CD14-positive monocyte (primary cell): ENCODE data around the gene SSNA1. TPM values are rescaled to one million over a fixed set of nuclear protein-coding genes. Genes with fewer than 3 reads are reported as not detected.

ENCODE experiments used
- DNase-seq, 3 donors: peaks; one replicate each; pipeline ENCODE4 v3.0.0-alpha.2; 2011 to 2022
- H2AFZ ChIP-seq: 2 replicates; pipeline ENCODE4 v1.6.0; 2012; ENCODE audit warnings: mild to moderate bottlenecking, low read depth, low read length, inconsistent platforms; ENCODE audit not compliant: insufficient read depth, poor library complexity, severe bottlenecking
- H3K27ac ChIP-seq, 2 donors: 1 replicate in 1 of 2; 2 replicates in 1 of 2; pipeline ENCODE4 v1.5.1; 2012 to 2013; ENCODE audit warnings: low read length in 2 of 2, control low read depth in 1 of 2, inconsistent platforms in 1 of 2, low read depth in 1 of 2, mild to moderate bottlenecking in 1 of 2
- H3K27me3 ChIP-seq, 2 donors: one replicate each; pipeline versions ENCODE4 v1.6.0 to v1.6.1; 2011 to 2013; ENCODE audit warnings: low read length in 2 of 2; ENCODE audit not compliant: control insufficient read depth in 2 of 2, insufficient read depth in 2 of 2
- H3K36me3 ChIP-seq, 2 donors: replicated peaks in 1 of 2; 1 replicate in 1 of 2; 2 replicates in 1 of 2; pipeline versions ENCODE4 v1.5.1 to v1.6.1; 2012 to 2013; ENCODE audit warnings: low read length in 2 of 2, control low read depth in 1 of 2, inconsistent platforms in 1 of 2, mild to moderate bottlenecking in 1 of 2; ENCODE audit not compliant: insufficient read depth in 2 of 2, control insufficient read depth in 1 of 2
- H3K4me1 ChIP-seq, 2 donors: 1 replicate in 1 of 2; 2 replicates in 1 of 2; pipeline versions ENCODE4 v1.5.1 to v1.6.1; 2012 to 2013; ENCODE audit warnings: low read length in 2 of 2, control low read depth in 1 of 2, inconsistent platforms in 1 of 2, mild to moderate bottlenecking in 1 of 2, moderate library complexity in 1 of 2; ENCODE audit not compliant: insufficient read depth in 2 of 2, control insufficient read depth in 1 of 2
- H3K4me2 ChIP-seq: replicated peaks from 2 replicates; pipeline ENCODE3; 2012; ENCODE audit warnings: low read length, moderate library complexity, mild to moderate bottlenecking; ENCODE audit not compliant: poor library complexity, severe bottlenecking; ENCODE audit errors: extremely low read depth
- H3K4me3 ChIP-seq, 3 experiments: fragments of 200-600 bp in 1 of 3; sonication (generic) in 1 of 3; replicated peaks in 1 of 3; 1 replicate in 2 of 3; 2 replicates in 1 of 3; pipeline ENCODE4 v1.5.1; 2011 to 2013; ENCODE audit warnings: low read length in 3 of 3, mild to moderate bottlenecking in 3 of 3, control low read depth in 2 of 3, low read depth in 2 of 3, inconsistent platforms in 1 of 3, moderate library complexity in 1 of 3
- H3K79me2 ChIP-seq: 2 replicates; pipeline ENCODE4 v1.6.0; 2012; ENCODE audit warnings: mild to moderate bottlenecking, control low read depth, inconsistent platforms, low read length, moderate library complexity; ENCODE audit not compliant: insufficient read depth
- H3K9ac ChIP-seq: 2 replicates; pipeline ENCODE4 v1.6.0; 2017; ENCODE audit warnings: low read length, mild to moderate bottlenecking; ENCODE audit not compliant: insufficient read depth, poor library complexity, severe bottlenecking
- H3K9me3 ChIP-seq, 2 donors: replicated peaks in 1 of 2; 1 replicate in 1 of 2; 2 replicates in 1 of 2; pipeline versions ENCODE4 v1.5.1 to v1.6.1; 2012 to 2013; ENCODE audit warnings: low read length in 2 of 2, control low read depth in 1 of 2; ENCODE audit not compliant: control insufficient read depth in 1 of 2, insufficient read depth in 1 of 2
- H4K20me1 ChIP-seq: 2 replicates; pipeline ENCODE4 v1.6.0; 2012; ENCODE audit warnings: mild to moderate bottlenecking, low read length, control low read depth, moderate library complexity; ENCODE audit not compliant: insufficient read depth
- H3K27ac Mint-ChIP-seq, 7 donors: one replicate each; pipeline ENCODE4 v1.8.0; 2020; ENCODE audit warnings: mild to moderate bottlenecking in 7 of 7, mixed read lengths in 7 of 7, moderate library complexity in 6 of 7, inconsistent platforms in 2 of 7
- H3K27me3 Mint-ChIP-seq, 3 donors: one replicate each; pipeline ENCODE4 v1.8.0; 2021 to 2022; ENCODE audit warnings: low read depth in 3 of 3, mild to moderate bottlenecking in 3 of 3, mixed read lengths in 3 of 3, moderate library complexity in 3 of 3, inconsistent platforms in 1 of 3
- H3K36me3 Mint-ChIP-seq, 2 donors: one replicate each; pipeline ENCODE4 v1.8.0; 2020; ENCODE audit warnings: mixed read lengths in 2 of 2, inconsistent platforms in 1 of 2, mild to moderate bottlenecking in 1 of 2
- H3K4me1 Mint-ChIP-seq: one replicate; pipeline ENCODE4 v1.8.0; 2020; ENCODE audit warnings: mild to moderate bottlenecking, mixed read lengths
- H3K4me3 Mint-ChIP-seq, 2 donors: one replicate each; pipeline ENCODE4 v1.8.0; 2020; ENCODE audit warnings: mild to moderate bottlenecking in 2 of 2, mixed read lengths in 2 of 2, moderate library complexity in 1 of 2
- H3K9me3 Mint-ChIP-seq, 7 donors: one replicate each; pipeline ENCODE4 v1.8.0; 2020 to 2022; ENCODE audit warnings: mixed read lengths in 7 of 7, mild to moderate bottlenecking in 6 of 7, moderate library complexity in 6 of 7, inconsistent platforms in 2 of 7
- CTCF ChIP-seq: fragments of 200-600 bp; IDR thresholded peaks from one replicate; pipeline ENCODE4 v1.8.0; 2022; ENCODE audit warnings: antibody characterized with exemption, mild to moderate bottlenecking
- WGBS: methylation state at CpG from one replicate; pipeline ENCODE4 v1.1.5; 2013; ENCODE audit warnings: missing lambda C conversion rate; ENCODE audit not compliant: insufficient coverage; 5-methylcytosine and 5-hydroxymethylcytosine counted together
- intact Hi-C, 2 donors: fragments of 100-400 bp; cut with micrococcal nuclease; formaldehyde crosslinking; loops; one replicate each; pipeline versions ENCODE4 v1.15.0 to v1.15.1; 2023
- polyA plus RNA-seq, 3 donors: library from polyadenylated mRNA; depleted of rRNA in 1 of 3; unstranded in 2 of 3; stranded (reverse) in 1 of 3; fragments of 300-500 nt in 2 of 3; fragments of >200 nt in 1 of 3; fragmentation: Illumina TruSeq in 2 of 3; gene quantifications; 1 replicate in 2 of 3; 2 replicates in 1 of 3; pipeline ENCODE4 v1.2.3, GENCODE V29; 2012 to 2021

The SSNA1 gene
- polyA plus RNA-seq, 3 donors: 87.0 to 118 (median 98.3) TPM

GRCh38 chr9:137225699-137226331, 37.3 kb downstream of the SSNA1 start:
- Histone ChIP-seq H3K4me3 (no peak overlapping the region), H3K4me1 (peaks cover 29 to 35% of the 10 kb centered on the region in 2 donors), H4K20me1 (no peaks in the 10 kb centered on the region), H3K9ac (no peak overlapping the region), H3K9me3 (no peaks in the 10 kb centered on the region), H3K36me3 (no peaks in the 10 kb centered on the region), H3K27ac (no peak overlapping the region), H2AFZ (no peak overlapping the region), H3K79me2 (no peaks in the 10 kb centered on the region), H3K4me2 (no peak overlapping the region), H3K27me3 (peaks cover 0 to 18% of the 10 kb centered on the region in 2 donors)
- H3K36me3 Mint-ChIP-seq: no peaks in the 10 kb centered on the region
- no peak overlapping the region for H3K27ac Mint-ChIP-seq
- TF ChIP-seq CTCF: no peak
- intact Hi-C loops: loop anchor here in 1 of 2 donors (5.0 kb wide), 1 partner anchor 109 kb away; no protein-coding TSS in a partner anchor
- H3K4me1 Mint-ChIP-seq: peaks cover 20% of the 10 kb centered on the region
- WGBS: 78% methylated on average over 21 of the region's 21 CpGs
- peaks cover 0 to 2% (median 0%) of the 10 kb centered on the region in 7 donors for H3K9me3 Mint-ChIP-seq
- H3K27me3 Mint-ChIP-seq: peaks cover 5 to 42% (median 6%) of the 10 kb centered on the region in 3 donors
- no peak overlapping the region for H3K4me3 Mint-ChIP-seq
- no peak for DNase-seq

DNA sequence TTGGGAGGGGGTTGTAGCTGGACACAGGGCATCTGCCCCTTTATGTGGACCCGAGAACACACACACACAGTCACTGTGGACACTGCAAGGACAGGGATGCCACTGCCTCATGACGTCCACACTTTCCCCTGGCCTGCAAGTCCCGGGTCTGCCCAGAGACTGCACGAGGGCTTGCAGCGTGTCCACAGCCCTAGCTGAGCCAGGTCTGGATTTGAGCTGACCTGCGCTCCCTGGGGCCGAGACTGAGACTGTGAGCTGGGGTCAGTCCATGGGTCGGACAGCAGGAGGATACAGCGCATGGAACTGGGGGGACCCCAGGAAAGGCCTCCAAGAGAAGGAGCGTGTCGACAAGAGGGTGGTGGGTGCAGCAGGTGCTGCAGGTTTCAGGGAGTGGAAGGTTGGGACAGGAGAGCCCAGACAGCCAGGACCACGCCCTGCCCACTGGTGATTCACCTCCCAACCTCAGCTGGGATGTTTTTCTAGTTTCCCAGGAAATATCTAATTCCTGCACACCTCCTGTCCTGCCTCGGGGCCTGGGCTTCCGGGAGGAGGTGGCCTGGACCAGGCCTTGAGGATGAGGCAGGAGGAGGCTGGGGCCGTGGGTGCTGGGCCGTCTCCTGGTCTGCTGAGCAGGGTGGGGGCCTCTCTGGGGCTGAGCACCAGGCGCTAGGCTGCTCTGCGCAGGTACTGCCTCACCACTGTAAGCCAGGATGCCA, 38.0 kb downstream of the SSNA1 start:
- Histone ChIP-seq H4K20me1 (no peaks in the 10 kb centered on the region), H3K4me3 (no peak overlapping the region), H3K9ac (no peak overlapping the region), H3K36me3 (no peaks in the 10 kb centered on the region), H3K79me2 (no peaks in the 10 kb centered on the region), H3K4me1 (peaks cover 28 to 33% of the 10 kb centered on the region in 2 donors), H3K27me3 (peaks cover 0 to 13% of the 10 kb centered on the region in 2 donors), H3K4me2 (no peak overlapping the region), H2AFZ (no peak overlapping the region), H3K27ac (no peak overlapping the region), H3K9me3 (no peaks in the 10 kb centered on the region)
- Mint-ChIP-seq H3K36me3 (no peaks in the 10 kb centered on the region), H3K4me3 (no peak overlapping the region), H3K4me1 (peaks cover 20% of the 10 kb centered on the region), H3K27me3 (peaks cover 4 to 39% (median 5%) of the 10 kb centered on the region in 3 donors), H3K27ac (peak overlapping the region in 2 of 7 donors; percentile 41 to 64), H3K9me3 (peaks cover 0 to 2% (median 0%) of the 10 kb centered on the region in 7 donors)
- intact Hi-C loops: loop anchor here in 1 of 2 donors (5.0 kb wide), 1 partner anchor 109 kb away; no protein-coding TSS in a partner anchor
- DNase-seq: no peak
- no peak for TF ChIP-seq CTCF
- 75% methylated on average over 14 of the region's 18 CpGs for WGBS
